Renal cortical epithelial cell (primary cell): ENCODE results near the gene OXA1L. TPM values are rescaled to one million over a fixed set of nuclear protein-coding genes. Genes with fewer than 3 reads are reported as not detected.

Source experiments
- total RNA-seq: library from RNA; depleted of rRNA; stranded (reverse); fragments of >200 nt; gene quantifications from 2 replicates; pipeline ENCODE4 v1.2.3, GENCODE V29; 2014

The OXA1L gene
- total RNA-seq, 1 donor from 2014 or later = 42.4 TPM

Other genes starting within 250 kb of the OXA1L start
- 272 and 366 TPM in 2 replicates for gene DAD1, start 177.5 kb upstream of the OXA1L start, total RNA-seq
- gene ABHD4, start 168.4 kb upstream of the OXA1L start, total RNA-seq = 5.9 and 30.3 TPM in 2 replicates
- 0.05 TPM in 1 of 2 replicates, not detected in the other for gene OR6J1, start 122.3 kb upstream of the OXA1L start, total RNA-seq
- 12.7 and 18.4 TPM in 2 replicates for gene SLC7A7, start 48.7 kb downstream of the OXA1L start, total RNA-seq
- 17.1 and 61.1 TPM in 2 replicates for gene MRPL52, start 63.2 kb downstream of the OXA1L start, total RNA-seq
- gene MMP14, start 69.9 kb downstream of the OXA1L start, total RNA-seq = 180 and 295 TPM in 2 replicates
- 71.9 and 268 TPM in 2 replicates for gene LRP10, start 105.1 kb downstream of the OXA1L start, total RNA-seq
- under 0.01 and 0.20 TPM in 2 replicates for gene REM2, start 116.5 kb downstream of the OXA1L start, total RNA-seq
- 127 and 148 TPM in 2 replicates for gene RBM23, start 152.5 kb downstream of the OXA1L start, total RNA-seq
- gene PRMT5, start 162.7 kb downstream of the OXA1L start, total RNA-seq = 74.3 and 78.0 TPM in 2 replicates
- 17.2 and 36.8 TPM in 2 replicates for gene HAUS4, start 190.4 kb downstream of the OXA1L start, total RNA-seq
- 161 and 189 TPM in 2 replicates for gene AJUBA, start 215.9 kb downstream of the OXA1L start, total RNA-seq
- gene C14orf93, start 243.5 kb downstream of the OXA1L start, total RNA-seq = 6.3 and 16.2 TPM in 2 replicates